ENCODE data around the gene CTSC. TPM values are rescaled to one million over a fixed set of nuclear protein-coding genes. Genes with fewer than 3 reads are reported as not detected.

Gene CTSC
- total and polyA plus RNA-seq, 2 donors, result 67.2 to 114 TPM

GRCh38 chr11:88375927-88376470 lies 38.5 kb upstream of the CTSC start:
- Histone ChIP-seq H3K4me1 (ENCODE audit: control insufficient read depth in 2 of 2, insufficient read depth in 2 of 2, low read length in 2 of 2) (no peaks in the 10 kb centered on the region), H3K27me3 (ENCODE audit: control insufficient read depth in 2 of 2, insufficient read depth in 1 of 2, low read length in 1 of 2) (no peaks in the 10 kb centered on the region), H3K4me3 (ENCODE audit: low read length in 2 of 2) (no peak overlapping the region), H3K9me3 (ENCODE audit: control insufficient read depth in 2 of 2, insufficient read depth in 1 of 2, low read length in 1 of 2) (no peaks in the 10 kb centered on the region), H3K36me3 (ENCODE audit: control insufficient read depth in 2 of 2, insufficient read depth in 2 of 2, low read length in 1 of 2) (no peaks in the 10 kb centered on the region), H3K27ac (ENCODE audit: low read depth in 1 of 2, low read length in 1 of 2) (no peak overlapping the region)
- no peak for DNase-seq (ENCODE audit: low read depth in 6 of 9, low spot score in 9 of 9)
- 91% methylated on average over 2 of the region's 2 CpGs for WGBS

GRCh38 chr11:88370782-88371181 lies 33.2 kb upstream of the CTSC start:
- DNase-seq (ENCODE audit: low read depth in 6 of 9, low spot score in 9 of 9), result no peak
- Histone ChIP-seq H3K4me3 (ENCODE audit: low read length in 2 of 2) (no peak overlapping the region), H3K4me1 (ENCODE audit: control insufficient read depth in 2 of 2, insufficient read depth in 2 of 2, low read length in 2 of 2) (no peaks in the 10 kb centered on the region), H3K27me3 (ENCODE audit: control insufficient read depth in 2 of 2, insufficient read depth in 1 of 2, low read length in 1 of 2) (no peaks in the 10 kb centered on the region), H3K36me3 (ENCODE audit: control insufficient read depth in 2 of 2, insufficient read depth in 2 of 2, low read length in 1 of 2) (no peaks in the 10 kb centered on the region), H3K9me3 (ENCODE audit: control insufficient read depth in 2 of 2, insufficient read depth in 1 of 2, low read length in 1 of 2) (no peaks in the 10 kb centered on the region), H3K27ac (ENCODE audit: low read depth in 1 of 2, low read length in 1 of 2) (no peak overlapping the region)
- WGBS, result 89% methylated on average over 2 of the region's 2 CpGs

GRCh38 chr11:88367310-88367709 lies 29.8 kb upstream of the CTSC start:
- Histone ChIP-seq H3K4me3 (ENCODE audit: low read length in 2 of 2) (no peak overlapping the region), H3K4me1 (ENCODE audit: control insufficient read depth in 2 of 2, insufficient read depth in 2 of 2, low read length in 2 of 2) (no peaks in the 10 kb centered on the region), H3K27ac (ENCODE audit: low read depth in 1 of 2, low read length in 1 of 2) (no peak overlapping the region), H3K27me3 (ENCODE audit: control insufficient read depth in 2 of 2, insufficient read depth in 1 of 2, low read length in 1 of 2) (no peaks in the 10 kb centered on the region), H3K36me3 (ENCODE audit: control insufficient read depth in 2 of 2, insufficient read depth in 2 of 2, low read length in 1 of 2) (no peaks in the 10 kb centered on the region), H3K9me3 (ENCODE audit: control insufficient read depth in 2 of 2, insufficient read depth in 1 of 2, low read length in 1 of 2) (no peaks in the 10 kb centered on the region)
- 16% methylated on average over 3 of the region's 3 CpGs for WGBS
- DNase-seq (ENCODE audit: low read depth in 6 of 9, low spot score in 9 of 9), result peak; percentile 33 to 85 (median 66)

GRCh38 chr11:88363648-88364065 lies 26.1 kb upstream of the CTSC start:
- no peak overlapping the region for H3K27ac ChIP-seq (ENCODE audit: low read depth in 1 of 2, low read length in 1 of 2)
- no peaks in the 10 kb centered on the region for H3K36me3 ChIP-seq (ENCODE audit: control insufficient read depth in 2 of 2, insufficient read depth in 2 of 2, low read length in 1 of 2)
- no peaks in the 10 kb centered on the region for H3K9me3 ChIP-seq (ENCODE audit: control insufficient read depth in 2 of 2, insufficient read depth in 1 of 2, low read length in 1 of 2)
- peaks cover 3 to 7% of the 10 kb centered on the region in 2 donors for H3K4me1 ChIP-seq (ENCODE audit: control insufficient read depth in 2 of 2, insufficient read depth in 2 of 2, low read length in 2 of 2)
- H3K27me3 ChIP-seq (ENCODE audit: control insufficient read depth in 2 of 2, insufficient read depth in 1 of 2, low read length in 1 of 2), result no peaks in the 10 kb centered on the region
- H3K4me3 ChIP-seq (ENCODE audit: low read length in 2 of 2), result no peak overlapping the region
- DNase-seq (ENCODE audit: low read depth in 6 of 9, low spot score in 9 of 9), result no peak
- WGBS, result 92% methylated on average over 2 of the region's 2 CpGs

GRCh38 chr11:88363004-88363403 lies 25.5 kb upstream of the CTSC start:
- DNase-seq (ENCODE audit: low read depth in 6 of 9, low spot score in 9 of 9), result no peak
- 92% methylated on average over 1 of the region's 1 CpG for WGBS
- H3K27me3 ChIP-seq (ENCODE audit: control insufficient read depth in 2 of 2, insufficient read depth in 1 of 2, low read length in 1 of 2), result no peaks in the 10 kb centered on the region
- H3K4me3 ChIP-seq (ENCODE audit: low read length in 2 of 2), result no peak overlapping the region
- H3K27ac ChIP-seq (ENCODE audit: low read depth in 1 of 2, low read length in 1 of 2), result no peak overlapping the region
- peaks cover 3 to 7% of the 10 kb centered on the region in 2 donors for H3K4me1 ChIP-seq (ENCODE audit: control insufficient read depth in 2 of 2, insufficient read depth in 2 of 2, low read length in 2 of 2)
- no peaks in the 10 kb centered on the region for H3K9me3 ChIP-seq (ENCODE audit: control insufficient read depth in 2 of 2, insufficient read depth in 1 of 2, low read length in 1 of 2)
- H3K36me3 ChIP-seq (ENCODE audit: control insufficient read depth in 2 of 2, insufficient read depth in 2 of 2, low read length in 1 of 2), result no peaks in the 10 kb centered on the region

GRCh38 chr11:88360141-88360540 lies 22.6 kb upstream of the CTSC start:
- Histone ChIP-seq H3K9me3 (ENCODE audit: control insufficient read depth in 2 of 2, insufficient read depth in 1 of 2, low read length in 1 of 2) (no peaks in the 10 kb centered on the region), H3K4me1 (ENCODE audit: control insufficient read depth in 2 of 2, insufficient read depth in 2 of 2, low read length in 2 of 2) (peaks cover 3 to 7% of the 10 kb centered on the region in 2 donors), H3K4me3 (ENCODE audit: low read length in 2 of 2) (no peak overlapping the region), H3K27ac (ENCODE audit: low read depth in 1 of 2, low read length in 1 of 2) (no peak overlapping the region), H3K27me3 (ENCODE audit: control insufficient read depth in 2 of 2, insufficient read depth in 1 of 2, low read length in 1 of 2) (no peaks in the 10 kb centered on the region), H3K36me3 (ENCODE audit: control insufficient read depth in 2 of 2, insufficient read depth in 2 of 2, low read length in 1 of 2) (no peaks in the 10 kb centered on the region)
- WGBS, result 60% methylated on average over 1 of the region's 1 CpG
- no peak for DNase-seq (ENCODE audit: low read depth in 6 of 9, low spot score in 9 of 9)

GRCh38 chr11:88359541-88359940 lies 22.0 kb upstream of the CTSC start:
- Histone ChIP-seq H3K4me3 (ENCODE audit: low read length in 2 of 2) (no peak overlapping the region), H3K9me3 (ENCODE audit: control insufficient read depth in 2 of 2, insufficient read depth in 1 of 2, low read length in 1 of 2) (no peaks in the 10 kb centered on the region), H3K27ac (ENCODE audit: low read depth in 1 of 2, low read length in 1 of 2) (no peak overlapping the region), H3K36me3 (ENCODE audit: control insufficient read depth in 2 of 2, insufficient read depth in 2 of 2, low read length in 1 of 2) (no peaks in the 10 kb centered on the region), H3K4me1 (ENCODE audit: control insufficient read depth in 2 of 2, insufficient read depth in 2 of 2, low read length in 2 of 2) (peaks cover 3 to 7% of the 10 kb centered on the region in 2 donors), H3K27me3 (ENCODE audit: control insufficient read depth in 2 of 2, insufficient read depth in 1 of 2, low read length in 1 of 2) (no peaks in the 10 kb centered on the region)
- 2% methylated on average over 1 of the region's 1 CpG for WGBS
- peak in 2 of 9 donors; percentile 24 to 53 for DNase-seq (ENCODE audit: low read depth in 6 of 9, low spot score in 9 of 9)

GRCh38 chr11:88359114-88359513 lies 21.6 kb upstream of the CTSC start:
- H3K9me3 ChIP-seq (ENCODE audit: control insufficient read depth in 2 of 2, insufficient read depth in 1 of 2, low read length in 1 of 2), result no peaks in the 10 kb centered on the region
- no peak for DNase-seq (ENCODE audit: low read depth in 6 of 9, low spot score in 9 of 9)
- H3K36me3 ChIP-seq (ENCODE audit: control insufficient read depth in 2 of 2, insufficient read depth in 2 of 2, low read length in 1 of 2), result no peaks in the 10 kb centered on the region
- H3K27ac ChIP-seq (ENCODE audit: low read depth in 1 of 2, low read length in 1 of 2), result no peak overlapping the region
- no peak overlapping the region for H3K4me3 ChIP-seq (ENCODE audit: low read length in 2 of 2)
- H3K4me1 ChIP-seq (ENCODE audit: control insufficient read depth in 2 of 2, insufficient read depth in 2 of 2, low read length in 2 of 2), result peaks cover 3 to 7% of the 10 kb centered on the region in 2 donors
- no peaks in the 10 kb centered on the region for H3K27me3 ChIP-seq (ENCODE audit: control insufficient read depth in 2 of 2, insufficient read depth in 1 of 2, low read length in 1 of 2)
- 95% methylated on average over 1 of the region's 1 CpG for WGBS

GRCh38 chr11:88358040-88358431 lies 20.5 kb upstream of the CTSC start:
- Histone ChIP-seq H3K4me1 (ENCODE audit: control insufficient read depth in 2 of 2, insufficient read depth in 2 of 2, low read length in 2 of 2) (peaks cover 3 to 7% of the 10 kb centered on the region in 2 donors), H3K27ac (ENCODE audit: low read depth in 1 of 2, low read length in 1 of 2) (no peak overlapping the region), H3K27me3 (ENCODE audit: control insufficient read depth in 2 of 2, insufficient read depth in 1 of 2, low read length in 1 of 2) (no peaks in the 10 kb centered on the region), H3K9me3 (ENCODE audit: control insufficient read depth in 2 of 2, insufficient read depth in 1 of 2, low read length in 1 of 2) (no peaks in the 10 kb centered on the region), H3K36me3 (ENCODE audit: control insufficient read depth in 2 of 2, insufficient read depth in 2 of 2, low read length in 1 of 2) (no peaks in the 10 kb centered on the region), H3K4me3 (ENCODE audit: low read length in 2 of 2) (no peak overlapping the region)
- 99% methylated on average over 2 of the region's 2 CpGs for WGBS
- no peak for DNase-seq (ENCODE audit: low read depth in 6 of 9, low spot score in 9 of 9)

Data from thymus (tissue), 11 donors.